ENCODE results near the gene AGBL1.

The AGBL1 gene

GRCh38 chr15:86079508-86080266, at the start of gene AGBL1:
AGBL1 (plus strand) TSS chr15:86079871.
- no peak for DNase-seq

- DNase-seq: no peak
Measured at GRCh38 chr15:86034904-86035303, 44.8 kb upstream of the AGBL1 start.

- peak; percentile 4 for DNase-seq
Measured at GRCh38 chr15:86036243-86036642, 43.4 kb upstream of the AGBL1 start.

GRCh38 chr15:86038491-86038890, 41.2 kb upstream of the AGBL1 start:
- DNase-seq: no peak

GRCh38 chr15:86040356-86041033, 39.2 kb upstream of the AGBL1 start:
- DNase-seq: no peak

GRCh38 chr15:86041399-86041798, 38.3 kb upstream of the AGBL1 start:
- DNase-seq: no peak

GRCh38 chr15:86042226-86042625, 37.4 kb upstream of the AGBL1 start:
- no peak for DNase-seq

- DNase-seq: no peak
Measured at GRCh38 chr15:86044981-86045380, 34.7 kb upstream of the AGBL1 start.

- no peak for DNase-seq
Measured at GRCh38 chr15:86054338-86054737, 25.3 kb upstream of the AGBL1 start.

- DNase-seq: no peak
Measured at GRCh38 chr15:86055688-86056087, 24.0 kb upstream of the AGBL1 start.

GRCh38 chr15:86059851-86060250, 19.8 kb upstream of the AGBL1 start:
- no peak for DNase-seq

GRCh38 chr15:86060674-86061073, 19.0 kb upstream of the AGBL1 start:
- DNase-seq: no peak

GRCh38 chr15:86061581-86061980, 18.1 kb upstream of the AGBL1 start:
- no peak for DNase-seq

- DNase-seq: no peak
Measured at GRCh38 chr15:86062646-86063243, 16.9 kb upstream of the AGBL1 start.

- DNase-seq: no peak
Measured at GRCh38 chr15:86063356-86064095, 16.1 kb upstream of the AGBL1 start.

- DNase-seq: no peak
Measured at GRCh38 chr15:86064326-86064725, 15.3 kb upstream of the AGBL1 start.

- DNase-seq: no peak
Measured at GRCh38 chr15:86066174-86066834, 13.4 kb upstream of the AGBL1 start.

GRCh38 chr15:86073281-86073680, 6.4 kb upstream of the AGBL1 start:
- DNase-seq: no peak

- no peak for DNase-seq
Measured at GRCh38 chr15:86076468-86076867, 3.2 kb upstream of the AGBL1 start.

GRCh38 chr15:86077070-86077469, 2.6 kb upstream of the AGBL1 start:
- no peak for DNase-seq

GRCh38 chr15:86080302-86080701, 631 bp downstream of the AGBL1 start:
- DNase-seq: no peak

GRCh38 chr15:86082619-86083380, 3.1 kb downstream of the AGBL1 start:
- peak; percentile 33 for DNase-seq

Measured in hematopoietic multipotent progenitor cell treated with erythropoietin and hydrocortisone succinate and interleukin-3 and kit ligand, for 4 days (in vitro differentiated cells).